GM12873 (cell line): ENCODE data around the gene NSD1.

Experiments
- TF ChIP-seq, protein P1 (sequence below): IDR thresholded peaks from 2 replicates; pipeline ENCODE4 v1.5.1; 2012; ENCODE audit warnings: low read depth, mild to moderate bottlenecking, moderate library complexity, low read length, control low read depth; ENCODE audit not compliant: insufficient read depth; ENCODE audit errors: missing control alignments

The NSD1 gene

GRCh38 chr5:177099422-177100093, 34.0 kb upstream of the NSD1 start:
- TF ChIP-seq, protein P1, sequence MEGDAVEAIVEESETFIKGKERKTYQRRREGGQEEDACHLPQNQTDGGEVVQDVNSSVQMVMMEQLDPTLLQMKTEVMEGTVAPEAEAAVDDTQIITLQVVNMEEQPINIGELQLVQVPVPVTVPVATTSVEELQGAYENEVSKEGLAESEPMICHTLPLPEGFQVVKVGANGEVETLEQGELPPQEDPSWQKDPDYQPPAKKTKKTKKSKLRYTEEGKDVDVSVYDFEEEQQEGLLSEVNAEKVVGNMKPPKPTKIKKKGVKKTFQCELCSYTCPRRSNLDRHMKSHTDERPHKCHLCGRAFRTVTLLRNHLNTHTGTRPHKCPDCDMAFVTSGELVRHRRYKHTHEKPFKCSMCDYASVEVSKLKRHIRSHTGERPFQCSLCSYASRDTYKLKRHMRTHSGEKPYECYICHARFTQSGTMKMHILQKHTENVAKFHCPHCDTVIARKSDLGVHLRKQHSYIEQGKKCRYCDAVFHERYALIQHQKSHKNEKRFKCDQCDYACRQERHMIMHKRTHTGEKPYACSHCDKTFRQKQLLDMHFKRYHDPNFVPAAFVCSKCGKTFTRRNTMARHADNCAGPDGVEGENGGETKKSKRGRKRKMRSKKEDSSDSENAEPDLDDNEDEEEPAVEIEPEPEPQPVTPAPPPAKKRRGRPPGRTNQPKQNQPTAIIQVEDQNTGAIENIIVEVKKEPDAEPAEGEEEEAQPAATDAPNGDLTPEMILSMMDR: no peak

- TF ChIP-seq, protein P1: no peak
Measured at GRCh38 chr5:177100714-177101121, 32.9 kb upstream of the NSD1 start.

GRCh38 chr5:177103523-177104253, 29.9 kb upstream of the NSD1 start:
- TF ChIP-seq, protein P1: no peak

- TF ChIP-seq, protein P1: no peak
Measured at GRCh38 chr5:177105691-177106476, 27.7 kb upstream of the NSD1 start.

GRCh38 chr5:177107159-177107558, 26.4 kb upstream of the NSD1 start:
- TF ChIP-seq, protein P1: no peak

- TF ChIP-seq, protein P1: no peak
Measured at GRCh38 chr5:177109810-177110209, 23.8 kb upstream of the NSD1 start.
